HCEC 1CT (cell line): ENCODE results near the gene HMX3.

Source experiments
- DNase-seq: peaks from one replicate; pipeline ENCODE4 v3.0.0-alpha.2; 2017

Gene HMX3

DNA sequence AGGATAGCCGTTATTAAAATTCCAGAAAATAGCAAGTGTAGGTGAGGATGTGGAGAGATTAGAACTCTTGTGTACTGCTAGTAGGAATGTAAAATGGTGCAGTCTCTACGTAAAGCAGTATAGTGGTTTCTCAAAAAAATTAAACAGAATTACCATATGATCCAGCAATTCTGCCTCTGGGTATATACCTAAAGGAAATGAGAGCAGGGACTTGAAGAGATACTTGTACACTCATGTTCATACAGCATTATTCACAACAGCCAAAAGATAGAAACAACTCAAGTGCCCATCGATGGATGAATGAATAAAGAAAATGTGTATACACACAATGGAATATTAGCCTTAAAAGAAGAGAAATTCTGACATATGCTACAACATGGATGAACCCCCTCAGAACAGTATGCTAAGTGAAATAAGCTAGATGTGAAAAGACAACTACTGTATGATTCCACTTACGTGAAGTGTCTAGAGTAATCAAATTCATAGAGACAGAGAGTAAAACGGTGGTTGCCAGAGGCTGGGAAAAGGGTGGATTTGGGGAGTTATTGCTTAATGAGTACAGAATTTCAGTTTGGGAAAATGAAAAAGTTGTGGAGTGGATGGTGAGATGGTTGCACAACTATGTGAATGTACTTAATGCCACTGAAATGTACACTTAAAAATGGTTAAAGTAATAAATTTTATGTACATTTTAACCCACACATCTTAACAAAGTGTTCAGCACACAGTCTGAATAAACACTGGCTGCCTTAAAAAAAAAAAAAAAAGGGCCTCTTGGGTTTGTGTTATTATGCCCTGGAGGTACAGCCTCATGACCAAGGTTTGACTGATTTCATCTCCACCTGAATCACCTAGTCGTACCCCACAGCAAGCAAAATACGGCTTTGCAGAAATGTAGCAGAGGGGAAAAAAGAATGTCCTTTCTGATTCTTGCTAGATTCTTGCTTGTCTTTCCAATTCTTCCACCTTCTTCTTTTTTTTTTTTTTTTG lies 44.6 kb downstream of the HMX3 start:
- DNase-seq = no peak

DNA sequence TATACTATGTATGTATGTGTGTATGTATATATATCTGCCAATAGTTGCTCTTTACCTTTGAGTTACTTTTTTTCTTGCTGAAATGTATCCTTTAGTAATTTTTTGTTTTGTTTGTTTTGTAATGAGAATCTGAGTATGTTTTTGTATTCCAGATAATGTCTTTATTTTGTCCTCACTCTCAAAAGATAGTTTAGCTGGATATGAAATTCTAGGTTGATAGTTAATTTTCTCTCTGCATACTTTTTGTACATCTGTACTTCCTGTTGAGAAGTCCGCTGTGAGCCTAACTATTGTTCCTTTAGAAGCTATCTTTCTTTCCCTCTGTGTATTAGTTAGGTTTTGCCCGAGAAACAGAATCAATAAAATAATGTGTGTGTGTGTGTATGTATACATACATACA lies 48.0 kb downstream of the HMX3 start:
- DNase-seq = no peak

DNA sequence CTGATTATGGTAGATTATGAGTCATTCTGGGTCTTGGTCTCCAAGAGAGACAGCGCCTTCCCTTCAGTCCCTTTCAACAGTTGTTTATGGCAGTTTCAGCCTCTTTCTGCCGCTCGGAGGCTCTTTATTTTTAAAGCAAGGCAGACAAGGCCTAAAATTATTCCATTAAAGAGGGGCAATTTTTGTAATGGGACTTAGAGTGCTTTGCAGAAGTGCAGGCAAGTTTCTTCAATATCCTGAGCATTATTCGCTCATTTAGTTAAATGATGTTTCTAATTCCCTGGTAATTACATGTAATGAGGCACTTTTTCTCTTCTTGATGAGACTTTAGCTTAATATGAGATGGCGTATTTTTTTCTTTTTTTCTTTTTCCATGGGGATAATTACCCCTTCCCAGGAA lies 52.0 kb downstream of the HMX3 start:
- no peak for DNase-seq
